Measurements from ENCODE around the gene ZNF771.
A peak's percentile ranks its signal among the peaks of the same experiment; 100 is the strongest.

Gene ZNF771

GRCh38 chr16:30361180-30361579 is 46.2 kb upstream of the ZNF771 start:
- no peak for TF ChIP-seq CTCF (IDR thresholded peaks at IDR 0.05)
- Histone ChIP-seq H3K9me3 (no peaks in the 10 kb centered on the region), H3K4me1 (peaks cover 0 to 26% (median 14%) of the 10 kb centered on the region in 4 donors), H3K36me3 (peaks cover 32 to 94% (median 58%) of the 10 kb centered on the region in 3 donors), H3K27ac (no peak overlapping the region), H3K27me3 (no peaks in the 10 kb centered on the region), H3K4me3 (no peak overlapping the region)
- intact Hi-C loops (cut with DNase I; ENCODE audit: low total_unique reads): no loop called here
- DNase-seq: no peak

GRCh38 chr16:30365200-30365599 is 42.2 kb upstream of the ZNF771 start:
- TF ChIP-seq CTCF (IDR thresholded peaks at IDR 0.05): no peak
- no peak overlapping the region for H3K27ac ChIP-seq
- H3K36me3 ChIP-seq: peaks cover 10 to 60% (median 27%) of the 10 kb centered on the region in 3 donors
- H3K4me1 ChIP-seq: peaks cover 0 to 44% (median 29%) of the 10 kb centered on the region in 4 donors
- no peak overlapping the region for H3K4me3 ChIP-seq
- H3K27me3 ChIP-seq: no peaks in the 10 kb centered on the region
- H3K9me3 ChIP-seq: no peaks in the 10 kb centered on the region
- no peak for DNase-seq
- intact Hi-C loops (cut with DNase I; ENCODE audit: low total_unique reads): no loop called here

GRCh38 chr16:30366511-30366910 is 40.9 kb upstream of the ZNF771 start:
- no peak for TF ChIP-seq CTCF (IDR thresholded peaks at IDR 0.05)
- H3K4me1 ChIP-seq: peaks cover 0 to 48% (median 31%) of the 10 kb centered on the region in 4 donors

GRCh38 chr16:30367349-30368009 is 39.9 kb upstream of the ZNF771 start:
- Histone ChIP-seq H3K4me1 (peaks cover 0 to 49% (median 31%) of the 10 kb centered on the region in 4 donors), H3K27ac (peak overlapping the region; percentile 75 to 78), H3K27me3 (peaks cover 0 to 3% of the 10 kb centered on the region in 2 donors), H3K9me3 (no peaks in the 10 kb centered on the region), H3K36me3 (peaks cover 10 to 37% (median 27%) of the 10 kb centered on the region in 3 donors), H3K4me3 (peak overlapping the region; percentile 76 to 88)
- intact Hi-C loops (cut with DNase I; ENCODE audit: low total_unique reads): no loop called here
- no peak for DNase-seq
- no peak for TF ChIP-seq CTCF (IDR thresholded peaks at IDR 0.05)

More at GRCh38 chr16:30366511-30366910, 40.9 kb upstream of the ZNF771 start:
- DNase-seq: no peak
- Histone ChIP-seq H3K4me3 (peak overlapping the region in 1 of 2 donors; percentile 76), H3K27ac (no peak overlapping the region), H3K27me3 (peaks cover 0 to 3% of the 10 kb centered on the region in 2 donors), H3K9me3 (no peaks in the 10 kb centered on the region), H3K36me3 (peaks cover 10 to 47% (median 27%) of the 10 kb centered on the region in 3 donors)
- intact Hi-C loops (cut with DNase I; ENCODE audit: low total_unique reads): no loop called here

- Histone ChIP-seq H3K27ac (peak overlapping the region; percentile 75 to 78), H3K27me3 (peaks cover 0 to 3% of the 10 kb centered on the region in 2 donors)
- intact Hi-C loops (cut with DNase I; ENCODE audit: low total_unique reads): no loop called here
Measured at GRCh38 chr16:30368122-30368791, 39.1 kb upstream of the ZNF771 start.

More at GRCh38 chr16:30368122-30368791, 39.1 kb upstream of the ZNF771 start:
- Histone ChIP-seq H3K4me3 (peak overlapping the region; percentile 76 to 88), H3K9me3 (no peaks in the 10 kb centered on the region), H3K4me1 (peaks cover 0 to 49% (median 31%) of the 10 kb centered on the region in 4 donors), H3K36me3 (peaks cover 10 to 29% (median 27%) of the 10 kb centered on the region in 3 donors)
- peak; percentile 57 to 71 for DNase-seq
- TF ChIP-seq CTCF (IDR thresholded peaks at IDR 0.05): no peak
